ENCODE measurements around the gene NIM1K. TPM values are rescaled to one million over a fixed set of nuclear protein-coding genes. Genes with fewer than 3 reads are reported as not detected.

The NIM1K gene
- total and polyA plus RNA-seq, 2 of the 4 experiments (the other 2 are of a cell fraction) = 0.54 to 0.68 TPM

GRCh38 chr5:43301653-43302091 is 109.6 kb downstream of the NIM1K start:
- H3K4me1 ChIP-seq (ENCODE audit: control insufficient read depth, insufficient read depth, low read length) = no peaks in the 10 kb centered on the region
- H3K9me3 ChIP-seq (ENCODE audit: control insufficient read depth, insufficient read depth, low read length) = no peaks in the 10 kb centered on the region
- no peak overlapping the region for H2BK20ac ChIP-seq (ENCODE audit: low read depth, low read length)
- H3K23ac ChIP-seq (ENCODE audit: low read depth, low read length) = no peak overlapping the region
- in situ Hi-C loops (cut with MboI; ENCODE audit: low sequenced_read_pairs) (loop anchor here (10.0 to 25.0 kb wide), 2 partner anchors 189 to 397 kb away; partner anchors contain the start of gene ZNF131), intact Hi-C loops (cut with micrococcal nuclease) (no loop called here), dilution Hi-C loops (cut with HindIII; ENCODE audit: low sequenced_read_pairs, unreplicated experiment) (no loop called here)
- H4K20me1 ChIP-seq (ENCODE audit: insufficient read depth, low read length) = peaks cover 12% of the 10 kb centered on the region; the same call in 1 of the 2 replicates
- H2AK5ac ChIP-seq (ENCODE audit: low read depth, low read length) = no peak overlapping the region
- H3K56ac ChIP-seq (ENCODE audit: extremely low read depth, insufficient read depth, low read length) = no peak overlapping the region
- no peak overlapping the region for H4K91ac ChIP-seq (ENCODE audit: insufficient read depth, low read depth, low read length)
- TF ChIP-seq RFX5 (IDR thresholded peaks at IDR 0.05; ENCODE audit: low read depth, low read length) = no peak
- no peak for TF ChIP-seq USF2 (IDR thresholded peaks at IDR 0.05; ENCODE audit: low read depth, low read length)
- TF ChIP-seq CEBPB (IDR thresholded peaks at IDR 0.05; ENCODE audit: low read depth, low read length) = no peak
- no peak for TF ChIP-seq RCOR1 (IDR thresholded peaks at IDR 0.05; ENCODE audit: insufficient replicate concordance, low read length)
- no peak for TF ChIP-seq MXI1 (IDR thresholded peaks at IDR 0.05; ENCODE audit: borderline replicate concordance, low read depth, low read length)
- no peak for TF ChIP-seq CTCF (conservative IDR thresholded peaks at IDR 0.05; ENCODE audit: low read depth, low read length)
- no peak for TF ChIP-seq FOS (IDR thresholded peaks at IDR 0.05; ENCODE audit: low read depth, low read length)
- TF ChIP-seq CHD1 (IDR thresholded peaks at IDR 0.05; ENCODE audit: low read depth, low read length) = no peak
- TF ChIP-seq ELK1 (IDR thresholded peaks at IDR 0.05; ENCODE audit: borderline replicate concordance, low read depth, low read length) = no peak
- no peak for TF ChIP-seq NFE2L2 (IDR thresholded peaks at IDR 0.05; ENCODE audit: low read depth, low read length)
- no peak for TF ChIP-seq MAFK (IDR thresholded peaks at IDR 0.05; ENCODE audit: low read depth, low read length)
- TF ChIP-seq SMC3 (IDR thresholded peaks at IDR 0.05; ENCODE audit: low read depth, low read length) = no peak
- TF ChIP-seq RAD21 (IDR thresholded peaks at IDR 0.05; ENCODE audit: low read length) = no peak
- no peak for TF ChIP-seq BHLHE40 (IDR thresholded peaks at IDR 0.05; ENCODE audit: low read depth, low read length)
- TF ChIP-seq MAZ (IDR thresholded peaks at IDR 0.05; ENCODE audit: borderline replicate concordance, low read depth, low read length) = no peak
- H3K79me1 ChIP-seq (ENCODE audit: low read depth in 1 of 2, low read length in 2 of 2) = peaks cover 24 to 30% of the 10 kb centered on the region in 2 experiments
- WGBS, 2 experiments (ENCODE audit: extremely low coverage in 2 of 2, insufficient read length in 1 of 2) = 56% methylated on average over 2 of the region's 3 CpGs; no CpG with 5 or more reads in 1 of the 2 experiments
- H3K36me3 ChIP-seq (ENCODE audit: control insufficient read depth, insufficient read depth, low read length) = peaks cover 8% of the 10 kb centered on the region
- H3K27me3 ChIP-seq (ENCODE audit: control insufficient read depth, insufficient read depth, low read length) = no peaks in the 10 kb centered on the region
- H3K14ac ChIP-seq (replicated peaks; ENCODE audit: low read depth, low read length) = no peak overlapping the region
- H2AFZ ChIP-seq (replicated peaks; ENCODE audit: low read length, poor library complexity) = no peak overlapping the region
- POLR2A ChIA-PET (ENCODE audit: unreplicated experiment) = interaction anchor here (0.6 kb wide), 1 partner anchor 12 kb away, joined by 4 read pairs; the partner anchor contains the start of gene HMGCS1
- no peak overlapping the region for H3K27ac ChIP-seq (ENCODE audit: insufficient read depth, low read length)
- H3K9me1 ChIP-seq (ENCODE audit: insufficient read depth, low read length) = no peaks in the 10 kb centered on the region
- H2AK9ac ChIP-seq (replicated peaks; ENCODE audit: low read depth, low read length, poor library complexity) = no peak overlapping the region
- H3K9ac ChIP-seq (ENCODE audit: low read depth, low read length) = no peak overlapping the region
- peak; percentile 43 for ATAC-seq (ENCODE audit: low read depth)
- no peak overlapping the region for H3K18ac ChIP-seq (ENCODE audit: low read depth, low read length)
- H2BK120ac ChIP-seq (ENCODE audit: low read depth, low read length) = no peak overlapping the region
- no peak overlapping the region for H2BK5ac ChIP-seq (ENCODE audit: low read depth, low read length, poor library complexity, severe bottlenecking)
- no peak for DNase-seq
- H3K4me2 ChIP-seq (ENCODE audit: low read depth, low read length) = no peak overlapping the region
- no peak overlapping the region for H4K5ac ChIP-seq (ENCODE audit: low read depth, low read length)
- no peak overlapping the region for H4K8ac ChIP-seq (ENCODE audit: low read depth in 2 of 2, low read length in 2 of 2)
- no TSS peak for BruUV-seq (replicated peaks)
- no peak overlapping the region for H3K4ac ChIP-seq (ENCODE audit: low read depth, low read length)
- CTCF ChIA-PET = interaction anchor here (0.5 kb wide), 1 partner anchor 260 kb away, joined by 3 read pairs; no protein-coding TSS in a partner anchor
- no peak overlapping the region for H2BK15ac ChIP-seq (ENCODE audit: low read depth, low read length)
- no peak overlapping the region for H3K4me3 ChIP-seq (ENCODE audit: insufficient read depth, low read depth, low read length)

Measured in IMR-90 (cell line).